ENCODE results near the gene BDH1. TPM values are rescaled to one million over a fixed set of nuclear protein-coding genes. Genes with fewer than 3 reads are reported as not detected.
A peak's percentile ranks its signal among the peaks of the same experiment; 100 is the strongest.

Gene BDH1
- total and polyA plus RNA-seq, 7 donors: 2.3 to 138 (median 16.8) TPM

DNA sequence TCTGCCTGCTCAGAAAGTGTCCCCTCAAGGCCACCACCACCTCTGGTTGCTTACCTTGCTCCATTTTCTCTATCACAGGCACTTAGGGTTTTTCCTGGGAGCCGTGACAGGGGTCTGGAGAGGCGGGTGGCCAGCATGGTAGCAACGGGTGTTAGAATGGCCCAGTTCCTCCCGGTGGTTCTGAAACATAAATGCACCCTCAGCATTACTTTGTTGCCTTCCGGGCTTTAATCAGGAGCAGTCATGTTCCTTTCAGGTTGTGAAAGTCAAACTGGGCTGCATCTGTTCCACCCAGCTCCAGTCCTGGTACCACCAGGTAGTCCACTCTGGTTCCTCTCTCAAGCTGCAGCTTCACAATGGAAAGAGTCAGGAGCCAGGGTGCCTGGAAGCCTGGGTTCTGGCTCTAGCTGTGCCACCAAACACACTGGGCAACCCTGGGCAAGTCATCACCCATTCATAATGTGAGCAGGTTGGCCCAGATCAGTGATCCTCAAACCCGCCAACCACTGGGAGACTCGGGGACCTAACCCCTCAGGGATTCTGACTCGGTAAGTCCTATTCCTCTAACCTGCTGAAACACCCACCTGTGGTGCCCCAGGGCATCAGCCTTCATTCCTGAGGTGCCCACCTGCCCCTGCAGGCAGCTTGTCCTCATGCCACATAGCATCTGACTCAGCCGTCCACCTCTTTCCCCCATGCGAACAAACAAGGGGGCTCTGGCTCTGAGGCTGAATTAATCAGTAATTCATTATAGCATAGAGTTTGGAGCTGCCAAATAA lies 9.3 kb downstream of the BDH1 start:
- H3K36me3 ChIP-seq: no peaks in the 10 kb centered on the region
- H3K4me1 ChIP-seq: peaks cover 0 to 6% (median 3%) of the 10 kb centered on the region in 4 donors
- H3K27ac ChIP-seq: no peak overlapping the region
- TF ChIP-seq EP300 (IDR thresholded peaks at IDR 0.05) (no peak), POLR2AphosphoS5 (IDR thresholded peaks at IDR 0.05) (no peak), POLR2A (IDR thresholded peaks at IDR 0.05) (no peak)
- TF ChIP-seq, protein P1, sequence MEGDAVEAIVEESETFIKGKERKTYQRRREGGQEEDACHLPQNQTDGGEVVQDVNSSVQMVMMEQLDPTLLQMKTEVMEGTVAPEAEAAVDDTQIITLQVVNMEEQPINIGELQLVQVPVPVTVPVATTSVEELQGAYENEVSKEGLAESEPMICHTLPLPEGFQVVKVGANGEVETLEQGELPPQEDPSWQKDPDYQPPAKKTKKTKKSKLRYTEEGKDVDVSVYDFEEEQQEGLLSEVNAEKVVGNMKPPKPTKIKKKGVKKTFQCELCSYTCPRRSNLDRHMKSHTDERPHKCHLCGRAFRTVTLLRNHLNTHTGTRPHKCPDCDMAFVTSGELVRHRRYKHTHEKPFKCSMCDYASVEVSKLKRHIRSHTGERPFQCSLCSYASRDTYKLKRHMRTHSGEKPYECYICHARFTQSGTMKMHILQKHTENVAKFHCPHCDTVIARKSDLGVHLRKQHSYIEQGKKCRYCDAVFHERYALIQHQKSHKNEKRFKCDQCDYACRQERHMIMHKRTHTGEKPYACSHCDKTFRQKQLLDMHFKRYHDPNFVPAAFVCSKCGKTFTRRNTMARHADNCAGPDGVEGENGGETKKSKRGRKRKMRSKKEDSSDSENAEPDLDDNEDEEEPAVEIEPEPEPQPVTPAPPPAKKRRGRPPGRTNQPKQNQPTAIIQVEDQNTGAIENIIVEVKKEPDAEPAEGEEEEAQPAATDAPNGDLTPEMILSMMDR (IDR thresholded peaks at IDR 0.05): no peak
- WGBS, 2 donors: 85 to 91% methylated on average over 10 of the region's 10 CpGs
- no peaks in the 10 kb centered on the region for H3K9me3 ChIP-seq
- DNase-seq: no peak
- no peak overlapping the region for H3K4me3 ChIP-seq
- intact Hi-C loops (cut with DNase I): no loop called here
- no peaks in the 10 kb centered on the region for H3K27me3 ChIP-seq

GRCh38 chr3:197545571-197545970 lies 10.2 kb downstream of the BDH1 start:
- Histone ChIP-seq H3K36me3 (no peaks in the 10 kb centered on the region), H3K27me3 (no peaks in the 10 kb centered on the region), H3K4me3 (no peak overlapping the region), H3K9me3 (no peaks in the 10 kb centered on the region), H3K4me1 (peaks cover 0 to 6% (median 3%) of the 10 kb centered on the region in 4 donors), H3K27ac (no peak overlapping the region)
- DNase-seq: no peak
- WGBS, 2 donors: 84 to 89% methylated on average over 5 of the region's 5 CpGs
- intact Hi-C loops (cut with DNase I): no loop called here
- TF ChIP-seq, protein P1 (IDR thresholded peaks at IDR 0.05): no peak
- no peak for TF ChIP-seq POLR2AphosphoS5 (IDR thresholded peaks at IDR 0.05)
- TF ChIP-seq EP300 (IDR thresholded peaks at IDR 0.05): no peak
- TF ChIP-seq POLR2A (IDR thresholded peaks at IDR 0.05): no peak

GRCh38 chr3:197545101-197545500 lies 10.7 kb downstream of the BDH1 start:
- DNase-seq: no peak
- Histone ChIP-seq H3K4me3 (no peak overlapping the region), H3K9me3 (no peaks in the 10 kb centered on the region), H3K27ac (no peak overlapping the region), H3K4me1 (peaks cover 0 to 6% (median 3%) of the 10 kb centered on the region in 4 donors), H3K36me3 (no peaks in the 10 kb centered on the region), H3K27me3 (no peaks in the 10 kb centered on the region)
- WGBS, 2 donors: 91 to 95% methylated on average over 9 of the region's 9 CpGs
- intact Hi-C loops (cut with DNase I): no loop called here
- TF ChIP-seq POLR2A (IDR thresholded peaks at IDR 0.05): no peak
- no peak for TF ChIP-seq POLR2AphosphoS5 (IDR thresholded peaks at IDR 0.05)
- no peak for TF ChIP-seq EP300 (IDR thresholded peaks at IDR 0.05)
- TF ChIP-seq, protein P1 (IDR thresholded peaks at IDR 0.05): no peak

DNA sequence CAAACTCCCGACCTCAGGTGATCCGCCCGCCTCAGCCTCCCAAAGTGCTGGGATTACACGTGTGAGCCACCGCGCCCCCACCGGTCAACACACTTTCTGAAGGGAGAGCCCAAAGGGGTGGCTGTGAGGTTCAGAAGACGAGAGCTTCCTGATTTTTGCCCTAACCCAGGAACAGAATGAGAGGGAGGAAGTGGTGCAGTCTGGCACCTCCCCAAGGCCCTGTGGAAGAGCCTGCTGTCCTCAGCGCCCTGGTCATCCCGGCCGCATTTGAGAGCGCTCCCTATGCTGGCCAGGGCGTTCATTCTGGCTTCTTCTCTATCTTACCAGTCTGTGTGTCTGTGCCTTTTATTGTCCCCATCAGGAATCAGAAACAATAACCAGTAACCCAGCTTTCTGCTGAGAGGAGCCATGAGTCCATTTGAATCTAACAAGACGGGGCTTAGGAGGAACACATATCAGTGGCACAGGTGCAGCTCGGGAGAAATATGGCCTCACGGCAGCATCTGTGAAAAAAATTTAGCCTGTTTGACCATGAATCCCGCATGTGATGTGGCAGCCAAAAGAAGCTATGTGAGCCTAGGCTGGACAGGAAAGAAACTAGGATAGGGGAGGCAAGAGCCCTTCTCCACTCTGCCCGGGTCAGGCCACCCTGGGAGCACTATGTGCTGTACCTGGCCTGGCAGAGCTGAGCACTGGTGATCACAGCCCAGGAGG lies 12.9 kb downstream of the BDH1 start:
- H3K9me3 ChIP-seq: no peaks in the 10 kb centered on the region
- no peak overlapping the region for H3K4me3 ChIP-seq
- H3K27ac ChIP-seq: no peak overlapping the region
- no peak for TF ChIP-seq POLR2A (IDR thresholded peaks at IDR 0.05)
- TF ChIP-seq EP300 (IDR thresholded peaks at IDR 0.05): no peak
- TF ChIP-seq POLR2AphosphoS5 (IDR thresholded peaks at IDR 0.05): no peak
- TF ChIP-seq, protein P1 (IDR thresholded peaks at IDR 0.05): no peak
- H3K36me3 ChIP-seq: no peaks in the 10 kb centered on the region
- DNase-seq: peak; percentile 73
- no peaks in the 10 kb centered on the region for H3K27me3 ChIP-seq
- intact Hi-C loops (cut with DNase I): no loop called here
- peaks cover 0 to 6% (median 3%) of the 10 kb centered on the region in 4 donors for H3K4me1 ChIP-seq
- WGBS, 2 donors: 93% methylated on average over 18 of the region's 18 CpGs
